GM12878 (cell line): ENCODE measurements around the gene ADAP1. TPM values are rescaled to one million over a fixed set of nuclear protein-coding genes. Genes with fewer than 3 reads are reported as not detected.

Source experiments
- ETV6 ChIP-seq, 2 experiments: fragments of 450-650 bp in 1 of 2; IDR thresholded peaks in 1 of 2; conservative IDR thresholded peaks in 1 of 2; 2 replicates each; pipeline ENCODE4 v1.6.1; 2014; ENCODE audit warnings: antibody characterized with exemption in 1 of 2, borderline replicate concordance in 1 of 2, low read depth in 1 of 2, mild to moderate bottlenecking in 1 of 2, moderate library complexity in 1 of 2
- FOXM1 ChIP-seq: IDR thresholded peaks from 2 replicates; pipeline ENCODE4 v1.6.1; 2012; ENCODE audit warnings: low read depth, mild to moderate bottlenecking, inconsistent platforms, low read length, moderate library complexity
- IKZF1 ChIP-seq: fragments of 450-650 bp; conservative IDR thresholded peaks from 2 replicates; pipeline ENCODE4 v1.6.1; 2017; ENCODE audit warnings: antibody characterized with exemption, mild to moderate bottlenecking
- RAD21 ChIP-seq: IDR thresholded peaks from 2 replicates; pipeline ENCODE4 v1.6.1; 2011; ENCODE audit warnings: mild to moderate bottlenecking, low read depth, low read length, moderate library complexity; ENCODE audit not compliant: insufficient read depth
- RFX5 ChIP-seq: IDR thresholded peaks from 2 replicates; pipeline ENCODE4 v1.6.1; 2011; ENCODE audit warnings: low read depth, low read length, improper control_type of control experiment
- SPI1 ChIP-seq: IDR thresholded peaks from 2 replicates; pipeline ENCODE4 v1.6.1; 2011; ENCODE audit warnings: low read depth, mild to moderate bottlenecking, low read length, moderate library complexity, borderline replicate concordance; ENCODE audit not compliant: insufficient read depth
- SREBF1 ChIP-seq: IDR thresholded peaks from 2 replicates; pipeline ENCODE4 v1.6.1; 2012; ENCODE audit warnings: mild to moderate bottlenecking, low read length
- TAF1 ChIP-seq: IDR thresholded peaks from 2 replicates; pipeline ENCODE4 v1.6.1; 2011; ENCODE audit warnings: mild to moderate bottlenecking, low read depth, low read length, borderline replicate concordance
- TBL1XR1 ChIP-seq: IDR thresholded peaks from 2 replicates; pipeline ENCODE4 v1.6.1; 2012; ENCODE audit warnings: low read depth, low read length, improper control_type of control experiment
- ZNF622 ChIP-seq: fragments of 450-650 bp; IDR thresholded peaks from 2 replicates; pipeline ENCODE4 v1.6.1; 2017; ENCODE audit warnings: mild to moderate bottlenecking, inconsistent platforms
- polyA plus RNA-seq, 11 experiments: library from polyadenylated mRNA; depleted of rRNA in 4 of 11; unstranded in 6 of 11; stranded (reverse) in 5 of 11; fragments of >200 nt; fragmentation: Nextera tagmentation in 4 of 11; fragmentation: Illumina TruSeq in 1 of 11; extraction: Ambion mirVana in 4 of 11; extraction: Trizol in 1 of 11; gene quantifications; 1 replicate in 1 of 11; 2 replicates in 10 of 11; pipeline versions ENCODE4 v1.2.1 to v1.2.3, GENCODE V29; 2011 to 2016; ENCODE audit warnings: inconsistent platforms in 2 of 11, missing spikeins in 2 of 11, low read depth in 1 of 11
- total RNA-seq, 4 experiments: library from RNA; depleted of rRNA in 3 of 4; stranded (reverse); fragments of >200 nt in 3 of 4; fragmentation: Illumina TruSeq in 1 of 4; extraction: Trizol in 1 of 4; gene quantifications; 2 replicates each; pipeline versions ENCODE4 v1.2.1 to v1.2.3, GENCODE V29; 2013 to 2021
- TF ChIP-seq, protein P1 (sequence below): IDR thresholded peaks from 2 replicates; pipeline ENCODE4 v1.6.1; 2012; ENCODE audit warnings: mild to moderate bottlenecking, low read depth, low read length
- TF ChIP-seq, protein P2 (sequence below): fragments of 450-650 bp; formaldehyde crosslinking; IDR thresholded peaks from 2 replicates; pipeline ENCODE4 v1.4.0; 2022; ENCODE audit warnings: mild to moderate bottlenecking, moderate library complexity
- TF ChIP-seq, protein P3 (sequence below): IDR thresholded peaks from 2 replicates; pipeline ENCODE4 v1.6.1; 2011; ENCODE audit warnings: mild to moderate bottlenecking, low read depth, low read length, moderate library complexity; ENCODE audit not compliant: insufficient replicate concordance
- TF ChIP-seq, protein P4 (sequence below): fragments of 450-650 bp; formaldehyde crosslinking; IDR thresholded peaks from 2 replicates; pipeline ENCODE4 v1.4.0; 2020; ENCODE audit warnings: mild to moderate bottlenecking, moderate library complexity

Gene ADAP1
- total and polyA plus RNA-seq, 10 of the 15 experiments (the other 5 are each of a cell fraction or from before 2014, with no cell fraction given) = 0.22 to 44.2 (median 22.0) TPM; not detected in 1

DNA sequence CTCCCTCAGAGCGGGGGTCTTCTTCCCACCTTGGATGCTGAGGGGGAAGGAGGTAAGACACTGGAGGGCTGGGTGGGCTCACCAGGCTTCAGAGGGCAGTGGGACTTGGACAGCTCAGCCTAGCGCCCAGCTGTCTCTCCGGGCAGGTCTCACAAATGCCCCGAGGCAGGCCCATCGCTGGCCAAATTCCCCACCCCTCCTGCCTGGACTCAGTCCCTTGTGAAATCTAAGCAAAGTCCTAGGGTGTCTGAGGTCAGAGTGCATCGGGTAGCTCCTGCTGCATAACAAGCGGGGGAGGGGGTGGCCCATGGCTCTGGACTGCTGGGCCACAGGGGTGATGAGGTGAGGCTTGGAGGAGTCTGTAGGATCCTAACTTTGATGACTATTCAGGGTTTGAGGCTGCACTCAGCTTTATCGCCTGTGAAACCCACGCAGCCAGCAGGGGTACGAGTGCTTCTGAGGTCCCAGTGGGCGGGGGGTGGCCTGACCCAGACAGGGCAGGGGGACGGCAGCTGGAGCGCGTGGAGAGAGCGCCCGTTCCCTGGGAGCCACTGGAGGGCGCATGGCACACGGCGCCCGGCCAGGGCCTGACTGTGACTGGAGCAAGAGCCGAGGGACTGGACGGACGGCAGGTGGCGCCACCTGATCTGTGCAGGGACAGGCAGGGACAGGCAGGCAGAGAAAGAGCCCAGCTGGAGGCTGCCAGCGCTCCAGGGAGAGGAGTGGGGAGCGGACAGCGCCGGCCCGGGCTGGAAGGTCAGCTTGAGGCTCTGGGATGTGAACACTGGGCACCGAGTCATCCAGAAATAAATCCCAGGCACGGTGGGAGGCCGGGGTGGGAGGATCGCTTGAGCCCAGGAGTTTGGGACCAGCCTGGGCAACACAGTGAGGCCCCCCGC lies 38.5 kb upstream of the ADAP1 start (continued):
- TF ChIP-seq, protein P1, sequence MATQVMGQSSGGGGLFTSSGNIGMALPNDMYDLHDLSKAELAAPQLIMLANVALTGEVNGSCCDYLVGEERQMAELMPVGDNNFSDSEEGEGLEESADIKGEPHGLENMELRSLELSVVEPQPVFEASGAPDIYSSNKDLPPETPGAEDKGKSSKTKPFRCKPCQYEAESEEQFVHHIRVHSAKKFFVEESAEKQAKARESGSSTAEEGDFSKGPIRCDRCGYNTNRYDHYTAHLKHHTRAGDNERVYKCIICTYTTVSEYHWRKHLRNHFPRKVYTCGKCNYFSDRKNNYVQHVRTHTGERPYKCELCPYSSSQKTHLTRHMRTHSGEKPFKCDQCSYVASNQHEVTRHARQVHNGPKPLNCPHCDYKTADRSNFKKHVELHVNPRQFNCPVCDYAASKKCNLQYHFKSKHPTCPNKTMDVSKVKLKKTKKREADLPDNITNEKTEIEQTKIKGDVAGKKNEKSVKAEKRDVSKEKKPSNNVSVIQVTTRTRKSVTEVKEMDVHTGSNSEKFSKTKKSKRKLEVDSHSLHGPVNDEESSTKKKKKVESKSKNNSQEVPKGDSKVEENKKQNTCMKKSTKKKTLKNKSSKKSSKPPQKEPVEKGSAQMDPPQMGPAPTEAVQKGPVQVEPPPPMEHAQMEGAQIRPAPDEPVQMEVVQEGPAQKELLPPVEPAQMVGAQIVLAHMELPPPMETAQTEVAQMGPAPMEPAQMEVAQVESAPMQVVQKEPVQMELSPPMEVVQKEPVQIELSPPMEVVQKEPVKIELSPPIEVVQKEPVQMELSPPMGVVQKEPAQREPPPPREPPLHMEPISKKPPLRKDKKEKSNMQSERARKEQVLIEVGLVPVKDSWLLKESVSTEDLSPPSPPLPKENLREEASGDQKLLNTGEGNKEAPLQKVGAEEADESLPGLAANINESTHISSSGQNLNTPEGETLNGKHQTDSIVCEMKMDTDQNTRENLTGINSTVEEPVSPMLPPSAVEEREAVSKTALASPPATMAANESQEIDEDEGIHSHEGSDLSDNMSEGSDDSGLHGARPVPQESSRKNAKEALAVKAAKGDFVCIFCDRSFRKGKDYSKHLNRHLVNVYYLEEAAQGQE = 0 out of 2 replicates have a peak, but pooled peaks have one; percentile 13
- TF ChIP-seq RFX5 (no peak), SREBF1 (no peak), SPI1 (no peak), TBL1XR1 (peak; percentile 71; the same call in 1 of the 2 replicates), TAF1 (no peak), FOXM1 (peak; percentile 68), ZNF622 (no peak), RAD21 (peak; percentile 98), IKZF1 (peak; percentile 79), ETV6 (conservative IDR thresholded peaks at IDR 0.05 in 1 of 2, IDR thresholded peaks at IDR 0.05 in 1 of 2; ENCODE audit: borderline replicate concordance in 1 of 2, low read depth in 1 of 2) (no peak)
- TF ChIP-seq, protein P2, sequence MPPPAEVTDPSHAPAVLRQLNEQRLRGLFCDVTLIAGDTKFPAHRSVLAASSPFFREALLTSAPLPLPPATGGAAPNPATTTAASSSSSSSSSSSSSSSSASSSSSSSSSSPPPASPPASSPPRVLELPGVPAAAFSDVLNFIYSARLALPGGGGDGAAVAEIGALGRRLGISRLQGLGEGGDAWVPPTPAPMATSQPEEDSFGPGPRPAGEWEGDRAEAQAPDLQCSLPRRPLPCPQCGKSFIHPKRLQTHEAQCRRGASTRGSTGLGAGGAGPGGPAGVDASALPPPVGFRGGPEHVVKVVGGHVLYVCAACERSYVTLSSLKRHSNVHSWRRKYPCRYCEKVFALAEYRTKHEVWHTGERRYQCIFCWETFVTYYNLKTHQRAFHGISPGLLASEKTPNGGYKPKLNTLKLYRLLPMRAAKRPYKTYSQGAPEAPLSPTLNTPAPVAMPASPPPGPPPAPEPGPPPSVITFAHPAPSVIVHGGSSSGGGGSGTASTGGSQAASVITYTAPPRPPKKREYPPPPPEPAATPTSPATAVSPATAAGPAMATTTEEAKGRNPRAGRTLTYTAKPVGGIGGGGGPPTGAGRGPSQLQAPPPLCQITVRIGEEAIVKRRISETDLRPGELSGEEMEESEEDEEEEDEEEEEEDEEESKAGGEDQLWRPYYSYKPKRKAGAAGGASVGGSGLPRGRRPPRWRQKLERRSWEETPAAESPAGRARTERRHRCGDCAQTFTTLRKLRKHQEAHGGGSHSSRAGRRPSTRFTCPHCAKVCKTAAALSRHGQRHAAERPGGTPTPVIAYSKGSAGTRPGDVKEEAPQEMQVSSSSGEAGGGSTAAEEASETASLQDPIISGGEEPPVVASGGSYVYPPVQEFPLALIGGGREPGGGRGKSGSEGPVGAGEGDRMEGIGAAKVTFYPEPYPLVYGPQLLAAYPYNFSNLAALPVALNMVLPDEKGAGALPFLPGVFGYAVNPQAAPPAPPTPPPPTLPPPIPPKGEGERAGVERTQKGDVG (CRISPR knock-in tag) = no peak
- TF ChIP-seq, protein P3, sequence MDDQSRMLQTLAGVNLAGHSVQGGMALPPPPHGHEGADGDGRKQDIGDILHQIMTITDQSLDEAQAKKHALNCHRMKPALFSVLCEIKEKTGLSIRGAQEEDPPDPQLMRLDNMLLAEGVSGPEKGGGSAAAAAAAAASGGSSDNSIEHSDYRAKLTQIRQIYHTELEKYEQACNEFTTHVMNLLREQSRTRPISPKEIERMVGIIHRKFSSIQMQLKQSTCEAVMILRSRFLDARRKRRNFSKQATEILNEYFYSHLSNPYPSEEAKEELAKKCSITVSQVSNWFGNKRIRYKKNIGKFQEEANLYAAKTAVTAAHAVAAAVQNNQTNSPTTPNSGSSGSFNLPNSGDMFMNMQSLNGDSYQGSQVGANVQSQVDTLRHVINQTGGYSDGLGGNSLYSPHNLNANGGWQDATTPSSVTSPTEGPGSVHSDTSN = peak; percentile 32
- TF ChIP-seq, protein P4, sequence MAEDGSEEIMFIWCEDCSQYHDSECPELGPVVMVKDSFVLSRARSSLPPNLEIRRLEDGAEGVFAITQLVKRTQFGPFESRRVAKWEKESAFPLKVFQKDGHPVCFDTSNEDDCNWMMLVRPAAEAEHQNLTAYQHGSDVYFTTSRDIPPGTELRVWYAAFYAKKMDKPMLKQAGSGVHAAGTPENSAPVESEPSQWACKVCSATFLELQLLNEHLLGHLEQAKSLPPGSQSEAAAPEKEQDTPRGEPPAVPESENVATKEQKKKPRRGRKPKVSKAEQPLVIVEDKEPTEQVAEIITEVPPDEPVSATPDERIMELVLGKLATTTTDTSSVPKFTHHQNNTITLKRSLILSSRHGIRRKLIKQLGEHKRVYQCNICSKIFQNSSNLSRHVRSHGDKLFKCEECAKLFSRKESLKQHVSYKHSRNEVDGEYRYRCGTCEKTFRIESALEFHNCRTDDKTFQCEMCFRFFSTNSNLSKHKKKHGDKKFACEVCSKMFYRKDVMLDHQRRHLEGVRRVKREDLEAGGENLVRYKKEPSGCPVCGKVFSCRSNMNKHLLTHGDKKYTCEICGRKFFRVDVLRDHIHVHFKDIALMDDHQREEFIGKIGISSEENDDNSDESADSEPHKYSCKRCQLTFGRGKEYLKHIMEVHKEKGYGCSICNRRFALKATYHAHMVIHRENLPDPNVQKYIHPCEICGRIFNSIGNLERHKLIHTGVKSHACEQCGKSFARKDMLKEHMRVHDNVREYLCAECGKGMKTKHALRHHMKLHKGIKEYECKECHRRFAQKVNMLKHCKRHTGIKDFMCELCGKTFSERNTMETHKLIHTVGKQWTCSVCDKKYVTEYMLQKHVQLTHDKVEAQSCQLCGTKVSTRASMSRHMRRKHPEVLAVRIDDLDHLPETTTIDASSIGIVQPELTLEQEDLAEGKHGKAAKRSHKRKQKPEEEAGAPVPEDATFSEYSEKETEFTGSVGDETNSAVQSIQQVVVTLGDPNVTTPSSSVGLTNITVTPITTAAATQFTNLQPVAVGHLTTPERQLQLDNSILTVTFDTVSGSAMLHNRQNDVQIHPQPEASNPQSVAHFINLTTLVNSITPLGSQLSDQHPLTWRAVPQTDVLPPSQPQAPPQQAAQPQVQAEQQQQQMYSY = no peak
